Stimulated activated CD8-positive, alpha-beta memory T cell treated with anti-CD3 and anti-CD28 coated beads, Interleukin-15, amount 100 ng/mL, for 4 hours (primary cell): ENCODE measurements around the gene CCDC172.

ENCODE experiments used
- DNase-seq, 2 donors: peaks; one replicate each; pipeline ENCODE4 v3.0.0-alpha.2; 2020; ENCODE audit warnings: low read depth in 2 of 2

CCDC172 gene, protein sequence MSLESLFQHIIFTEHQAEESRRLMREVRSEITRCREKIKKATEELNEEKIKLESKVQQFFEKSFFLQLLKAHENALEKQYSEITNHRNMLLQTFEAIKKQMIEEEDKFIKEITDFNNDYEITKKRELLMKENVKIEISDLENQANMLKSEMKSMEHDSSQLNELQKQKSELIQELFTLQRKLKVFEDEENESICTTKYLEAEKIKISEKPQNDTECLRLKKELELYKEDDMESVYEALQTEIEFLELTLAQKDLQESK

GRCh38 chr10:116324227-116324950, at the start of gene CCDC172:
CCDC172 (plus strand) TSS chr10:116324448; CDS start chr10:116325012, 564 bp downstream.
- DNase-seq = no peak

DNA sequence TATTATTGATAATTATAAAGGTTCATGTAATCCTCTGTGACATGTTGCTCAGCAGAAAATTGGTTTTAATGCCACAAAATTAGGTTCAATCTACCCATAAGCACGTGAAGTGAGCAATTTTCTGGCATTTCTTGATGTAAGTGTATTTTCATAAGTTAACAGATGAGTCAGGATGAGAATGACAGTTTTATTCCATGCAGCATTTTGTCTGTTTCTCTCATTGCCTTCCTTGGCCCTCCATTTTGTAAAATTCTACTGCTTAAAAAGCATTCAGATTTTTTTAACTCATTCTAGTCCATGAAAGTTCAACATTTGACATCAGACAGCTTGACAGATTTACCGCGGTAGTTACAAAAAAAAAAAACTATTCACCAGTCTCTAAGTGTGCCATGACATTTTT, 47.3 kb upstream of the CCDC172 start:
- no peak for DNase-seq

DNA sequence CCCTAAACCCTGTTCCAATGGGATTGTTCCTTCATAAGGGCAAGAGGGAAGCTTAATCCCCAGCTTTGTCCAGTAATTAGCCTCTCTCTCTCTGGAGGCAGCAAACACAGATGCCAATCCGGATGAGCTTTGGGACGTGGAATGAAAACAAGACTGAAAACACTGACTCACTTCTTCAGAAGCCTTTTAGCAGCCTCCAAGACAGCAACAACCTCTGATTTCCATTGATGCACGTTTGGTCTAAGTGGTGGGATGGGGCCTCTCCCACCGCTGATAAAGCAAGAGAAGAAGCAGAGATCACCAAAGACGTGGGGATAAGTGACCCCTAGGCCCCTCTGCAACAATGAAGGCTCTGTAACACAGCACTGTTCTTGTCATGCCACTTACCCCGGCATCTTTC, 45.4 kb upstream of the CCDC172 start:
- no peak for DNase-seq

DNA sequence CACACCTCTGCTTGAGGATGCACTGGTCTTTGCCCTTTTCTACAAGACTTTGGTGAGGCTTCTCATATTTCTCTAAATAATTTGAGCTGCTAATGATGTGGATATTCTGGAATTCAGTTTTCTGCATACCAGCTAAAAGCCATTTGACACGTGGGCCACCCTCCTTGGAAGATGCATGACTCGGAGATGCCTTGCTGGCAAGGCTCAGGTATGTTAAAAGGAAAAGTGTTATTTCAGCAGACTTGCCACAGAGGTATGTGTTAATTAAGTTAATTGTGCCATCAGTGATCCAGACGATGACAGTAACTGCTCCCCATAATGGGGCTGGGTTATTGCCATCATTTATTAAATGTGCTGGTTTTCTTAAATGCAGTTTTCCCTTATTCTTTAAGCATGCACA, 42.5 kb upstream of the CCDC172 start:
- DNase-seq = no peak

DNA sequence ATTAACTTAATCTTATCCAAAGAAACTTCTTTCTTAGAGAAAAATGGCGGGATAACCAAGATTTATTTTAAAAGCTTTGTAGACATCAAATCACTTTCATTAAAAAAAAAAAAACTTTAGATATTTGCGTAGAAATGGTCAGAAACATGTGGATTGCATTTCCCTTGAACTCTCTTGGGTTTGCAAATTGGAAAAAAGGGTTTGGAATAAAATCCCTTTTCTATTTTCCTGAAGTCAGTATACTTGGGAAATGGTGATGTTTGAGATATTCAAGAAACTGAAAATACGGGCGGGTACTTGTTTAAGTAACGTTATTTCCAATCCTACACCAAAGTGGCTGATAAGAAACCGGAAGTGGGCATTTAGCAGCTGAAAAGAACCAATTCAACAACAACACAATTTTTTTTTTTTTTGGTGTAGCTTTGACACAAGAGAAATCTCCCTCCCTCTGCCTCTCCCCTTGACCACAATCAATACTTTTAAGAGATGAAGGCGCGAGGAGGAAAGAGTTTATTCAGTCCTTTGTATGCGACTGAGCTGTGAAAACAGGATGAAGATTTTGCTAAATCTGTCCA, 37.5 kb upstream of the CCDC172 start:
- no peak for DNase-seq

GRCh38 chr10:116287906-116288501, 36.2 kb upstream of the CCDC172 start:
- DNase-seq = no peak

DNA sequence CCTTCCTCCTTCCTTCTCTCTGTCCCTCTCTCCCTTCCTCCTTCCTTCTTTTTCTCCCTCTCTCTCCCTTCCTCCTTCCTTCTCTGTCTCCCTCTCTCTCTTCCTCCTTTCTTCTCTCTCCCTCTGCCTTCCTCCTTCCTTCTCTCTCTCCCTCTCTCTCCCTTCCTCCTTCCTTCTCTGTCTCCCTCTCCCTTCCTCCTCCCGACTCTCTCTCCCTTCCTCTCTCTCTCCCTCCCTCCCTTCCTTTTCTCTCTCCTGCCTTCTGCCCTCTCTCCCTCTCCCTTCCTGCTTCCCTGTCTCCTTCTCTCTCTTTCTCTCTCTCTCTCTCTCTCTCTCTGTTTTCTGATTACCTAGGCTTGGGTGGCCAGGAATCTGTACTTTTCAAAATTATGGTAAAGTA, 34.6 kb upstream of the CCDC172 start:
- DNase-seq = no peak

DNA sequence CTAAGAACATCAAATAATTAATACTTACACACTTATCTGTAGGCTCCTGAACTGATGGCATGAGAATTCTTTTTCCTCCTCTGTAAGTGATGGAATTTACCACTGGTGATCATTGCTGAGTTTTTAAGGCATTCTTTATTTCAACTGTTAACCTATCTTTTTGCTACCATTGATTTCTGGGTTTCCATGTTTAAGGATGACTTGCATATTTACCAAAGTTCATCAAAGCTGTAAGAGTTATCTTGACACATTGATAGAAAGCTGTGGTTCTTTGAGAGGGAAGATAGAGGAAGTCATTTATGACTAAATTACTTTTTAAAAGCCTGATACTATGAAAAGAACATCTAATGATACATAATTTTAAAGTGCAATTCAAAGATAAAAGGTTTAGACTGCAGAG, 31.8 kb upstream of the CCDC172 start:
- DNase-seq = no peak

- no peak for DNase-seq
Observed at GRCh38 chr10:116296291-116296721, 27.9 kb upstream of the CCDC172 start.

DNA sequence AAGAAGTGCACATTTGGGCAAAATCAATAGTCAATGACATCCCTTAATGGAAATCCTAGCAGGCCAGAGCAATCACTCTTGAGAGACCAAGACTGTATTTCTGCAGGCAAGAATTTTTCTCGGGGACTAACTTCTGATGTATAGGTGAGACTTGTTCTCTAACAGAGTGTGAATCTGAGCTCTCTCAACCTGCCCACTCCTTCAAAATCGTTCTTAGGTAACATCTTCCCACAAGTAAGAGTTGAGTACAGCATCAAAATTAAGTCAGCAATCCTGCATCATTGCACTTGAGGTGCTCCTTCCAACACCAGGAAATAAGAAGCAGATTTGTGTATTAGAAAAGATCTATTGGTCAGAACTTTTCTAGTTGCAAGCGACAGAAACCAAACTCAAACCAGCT, 25.7 kb upstream of the CCDC172 start:
- no peak for DNase-seq

- DNase-seq = no peak
Observed at GRCh38 chr10:116300542-116300941, 23.7 kb upstream of the CCDC172 start.

DNA sequence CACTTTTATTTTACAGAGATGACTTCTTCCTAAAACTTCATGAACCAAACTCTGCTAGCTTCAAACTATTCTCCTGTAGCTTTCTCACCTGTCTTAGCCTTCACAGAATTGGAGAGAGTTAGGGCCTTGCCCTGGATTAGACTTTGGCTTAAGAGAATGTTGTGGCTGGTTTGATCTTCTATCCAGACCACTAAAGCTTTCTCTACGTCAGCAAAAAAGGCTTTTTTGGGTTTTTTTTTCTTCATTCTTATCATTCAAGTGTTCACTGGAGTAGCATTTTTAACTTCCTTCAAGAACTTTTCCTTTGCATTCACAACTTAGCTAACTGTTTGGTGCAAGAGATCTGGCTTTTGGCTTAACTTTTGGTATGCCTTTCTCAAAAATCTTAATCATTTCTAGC, 19.3 kb upstream of the CCDC172 start:
- DNase-seq = no peak

GRCh38 chr10:116306847-116307246, 17.4 kb upstream of the CCDC172 start:
- no peak for DNase-seq

- DNase-seq = no peak
Observed at GRCh38 chr10:116307455-116307854, 16.8 kb upstream of the CCDC172 start.

- no peak for DNase-seq
Observed at GRCh38 chr10:116311016-116311415, 13.2 kb upstream of the CCDC172 start.

DNA sequence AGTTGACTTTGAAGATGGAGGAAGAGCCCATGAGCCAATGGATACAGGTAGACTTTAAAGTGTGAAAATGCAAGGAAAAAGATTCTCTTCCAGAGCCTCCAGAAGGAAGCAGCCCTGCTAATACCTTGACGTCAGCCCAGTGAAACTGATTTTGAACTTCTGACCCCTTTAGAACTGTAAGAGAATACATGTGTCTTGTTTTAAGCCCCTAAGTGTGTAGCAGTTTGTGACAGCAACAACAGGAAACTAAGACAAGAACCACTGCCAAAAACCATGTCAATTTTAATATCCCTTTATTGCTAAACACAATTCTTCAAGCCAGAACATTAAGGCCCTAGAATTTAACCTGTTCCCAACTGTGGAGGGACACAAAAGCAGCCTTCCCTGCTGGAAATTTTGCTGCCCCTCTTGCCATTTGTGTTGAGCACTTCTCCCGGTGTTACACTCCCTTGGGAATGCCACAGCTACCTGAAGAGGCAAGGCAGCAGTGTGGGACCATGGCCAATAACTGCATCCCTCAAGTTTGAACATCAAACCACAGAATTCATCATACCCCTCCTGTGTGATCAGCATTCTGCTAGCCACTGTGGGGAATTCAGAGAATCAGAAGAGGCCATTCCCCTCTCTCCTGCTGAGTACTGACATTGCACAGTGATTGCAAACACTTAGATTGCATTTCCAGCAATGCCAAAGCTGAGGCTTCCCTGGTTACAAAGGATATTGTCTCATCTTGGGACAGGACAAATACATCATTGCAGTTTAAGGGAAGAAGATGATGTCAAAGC, 12.3 kb upstream of the CCDC172 start:
- DNase-seq = no peak

DNA sequence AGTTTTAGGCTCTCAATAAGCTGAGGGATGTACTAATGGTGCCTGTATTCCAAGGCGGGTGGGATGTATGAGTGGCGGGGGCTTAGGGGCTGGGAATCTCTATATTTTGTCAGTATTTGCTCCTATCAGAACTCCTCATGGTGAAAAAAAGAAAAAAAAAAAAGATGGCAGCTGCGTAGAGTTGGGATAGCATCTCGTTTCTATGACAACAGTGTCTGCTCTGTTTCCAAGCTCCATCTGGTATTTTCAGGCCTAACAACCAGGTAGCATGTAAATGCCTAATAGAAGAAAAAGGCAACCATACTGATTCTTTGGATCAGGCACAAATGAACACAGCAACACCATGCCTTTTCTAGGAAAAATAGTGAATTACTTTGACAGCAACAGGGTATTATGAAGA, 11.7 kb upstream of the CCDC172 start:
- DNase-seq = no peak

DNA sequence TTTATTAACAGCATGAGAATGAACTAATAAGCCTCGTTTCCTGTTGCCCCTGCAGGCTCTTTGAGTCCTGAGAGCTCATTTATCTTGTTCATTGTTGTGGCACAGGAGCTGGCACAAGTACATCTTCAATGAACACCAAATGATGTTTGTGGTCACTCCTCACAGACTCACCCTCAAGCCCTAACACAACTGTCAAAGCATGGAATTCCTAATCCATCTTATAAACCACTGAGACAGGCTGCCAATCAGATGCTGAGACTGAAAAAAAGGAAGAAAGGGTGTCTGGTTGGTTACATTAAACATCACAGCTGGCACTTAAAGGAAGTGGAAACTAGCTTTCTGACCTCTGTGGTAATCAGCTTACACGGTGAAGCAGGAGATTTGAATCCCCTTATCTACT, 7.7 kb upstream of the CCDC172 start:
- DNase-seq = no peak

- DNase-seq = no peak
Observed at GRCh38 chr10:116324951-116325635, 845 bp downstream of the CCDC172 start.

DNA sequence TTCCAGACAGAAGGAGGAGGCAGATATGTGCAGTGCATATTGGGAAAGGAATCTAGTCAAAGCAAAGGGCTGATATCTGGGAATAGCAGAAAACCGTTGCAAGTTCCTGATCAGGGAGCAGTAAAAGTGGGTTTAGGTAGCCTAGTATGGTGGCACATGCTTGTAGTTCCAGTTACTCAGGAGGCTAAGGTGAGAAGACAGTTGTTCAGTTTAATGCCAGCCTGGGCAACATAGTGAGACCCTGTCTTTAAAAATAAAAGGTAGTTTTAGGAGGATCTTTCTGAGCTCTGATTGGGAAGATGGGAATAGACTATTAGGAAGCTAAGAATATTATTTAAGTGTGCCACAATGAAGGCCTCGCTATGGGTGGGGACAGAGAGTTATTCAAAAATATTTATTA, 1.7 kb downstream of the CCDC172 start:
- DNase-seq = no peak

DNA sequence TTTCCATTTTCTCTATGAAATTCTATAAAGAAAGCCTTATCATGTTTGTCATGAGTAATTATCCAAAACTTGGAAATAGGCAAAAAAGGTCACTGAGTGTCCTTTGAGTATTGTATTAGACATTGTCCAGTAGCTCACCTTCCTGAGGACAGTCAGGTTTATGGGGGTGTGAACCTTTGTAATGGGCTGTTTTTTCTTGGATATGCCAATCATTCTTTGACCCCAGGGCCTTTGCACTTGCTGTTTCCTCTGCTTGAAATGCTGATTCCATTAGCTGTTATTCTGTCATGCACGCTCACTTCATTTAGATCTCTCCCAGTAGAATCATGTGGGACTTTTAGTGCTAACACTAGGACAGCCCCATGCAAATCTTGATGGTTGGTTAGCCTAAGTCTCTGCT, 4.9 kb downstream of the CCDC172 start:
- no peak for DNase-seq
